Neural cell (in vitro differentiated cells): Measurements from ENCODE around the gene SULT1C2. TPM values are rescaled to one million over a fixed set of nuclear protein-coding genes. Genes with fewer than 3 reads are reported as not detected.

Experiments used
- H2AFZ ChIP-seq: fragments of 200-600, 300-800 bp; sonication (generic), shearing (Covaris generic); 2 replicates; pipeline ENCODE4 v1.6.0; 2014; ENCODE audit warnings: low read depth, mild to moderate bottlenecking, antibody characterized with exemption, low read length, moderate library complexity
- H3F3A ChIP-seq: fragments of 200-600 bp; shearing (Covaris generic); 2 replicates; pipeline ENCODE4 v1.6.1; 2016; ENCODE audit warnings: mild to moderate bottlenecking, moderate library complexity, mixed read lengths, antibody characterized with exemption, low read length; ENCODE audit not compliant: insufficient read depth, poor library complexity, severe bottlenecking
- H3K27ac ChIP-seq: fragments of 200-600, 300-800 bp; sonication (generic), shearing (Covaris generic); 2 replicates; pipeline ENCODE4 v1.5.1; 2014; ENCODE audit warnings: mild to moderate bottlenecking, low read length, moderate library complexity
- H3K27me3 ChIP-seq: fragments of 300-800, 200-600 bp; sonication (generic), shearing (Covaris generic); 2 replicates; pipeline ENCODE4 v1.6.0; 2014; ENCODE audit warnings: mild to moderate bottlenecking, low read depth, low read length, moderate library complexity; ENCODE audit not compliant: insufficient read depth
- H3K36me3 ChIP-seq: fragments of 300-800, 200-600 bp; sonication (generic), shearing (Covaris generic); 2 replicates; pipeline ENCODE4 v1.5.1; 2014; ENCODE audit warnings: mild to moderate bottlenecking, antibody characterized with exemption, low read length, moderate library complexity; ENCODE audit not compliant: insufficient read depth
- H3K4me2 ChIP-seq: fragments of 300-800, 200-600 bp; sonication (generic), shearing (Covaris generic); 2 replicates; pipeline ENCODE4 v1.6.0; 2014; ENCODE audit warnings: mild to moderate bottlenecking, low read length
- H3K4me3 ChIP-seq: fragments of 300-800, 200-600 bp; sonication (generic), shearing (Covaris generic); 2 replicates; pipeline ENCODE4 v1.5.1; 2014; ENCODE audit warnings: mild to moderate bottlenecking, low read length, moderate library complexity
- H3K79me2 ChIP-seq: fragments of 200-600 bp; shearing (Covaris generic); replicated peaks from 2 replicates; pipeline ENCODE4 v1.6.0; 2014; ENCODE audit warnings: mild to moderate bottlenecking, low read length, moderate library complexity; ENCODE audit not compliant: insufficient read depth
- H3K9ac ChIP-seq: fragments of 300-800, 200-600 bp; sonication (generic), shearing (Covaris generic); 2 replicates; pipeline ENCODE4 v1.6.1; 2016; ENCODE audit warnings: mild to moderate bottlenecking, low read length, mixed read lengths
- H3K9me2 ChIP-seq: fragments of 200-600 bp; shearing (Covaris generic); 2 replicates; pipeline ENCODE4 v1.6.1; 2016; ENCODE audit warnings: mild to moderate bottlenecking, low read length, mixed read lengths; ENCODE audit not compliant: insufficient read depth
- H3K9me3 ChIP-seq: fragments of 200-600, 300-800 bp; sonication (generic), shearing (Covaris generic); 2 replicates; pipeline ENCODE4 v1.6.1; 2016; ENCODE audit warnings: mild to moderate bottlenecking, mixed run types, low read length, moderate library complexity, mixed read lengths
- H4K20me1 ChIP-seq: fragments of 200-600 bp; shearing (Covaris generic); 2 replicates; pipeline ENCODE4 v1.6.1; 2016; ENCODE audit warnings: mild to moderate bottlenecking, mixed run types; ENCODE audit not compliant: insufficient read depth
- CTCF ChIP-seq: fragments of 450-650 bp; IDR thresholded peaks from 2 replicates; pipeline ENCODE4 v1.5.1; 2014; ENCODE audit warnings: antibody characterized with exemption, mild to moderate bottlenecking, moderate library complexity; ENCODE audit not compliant: poor library complexity, severe bottlenecking
- EP300 ChIP-seq: fragments of 450-650 bp; conservative IDR thresholded peaks from 2 replicates; pipeline ENCODE4 v1.6.1; 2014; ENCODE audit warnings: antibody characterized with exemption, mild to moderate bottlenecking, moderate library complexity; ENCODE audit not compliant: poor library complexity, severe bottlenecking
- EZH2 ChIP-seq: fragments of 200-600, 300-800 bp; shearing (Covaris generic), sonication (generic); IDR thresholded peaks from 2 replicates; pipeline ENCODE4 v1.6.1; 2014; ENCODE audit warnings: antibody characterized with exemption, low read length, borderline replicate concordance, mild to moderate bottlenecking; ENCODE audit not compliant: insufficient read depth, poor library complexity, severe bottlenecking
- MXI1 ChIP-seq: fragments of 450-650 bp; conservative IDR thresholded peaks from 2 replicates; pipeline ENCODE4 v1.6.1; 2014; ENCODE audit warnings: antibody characterized with exemption, mild to moderate bottlenecking; ENCODE audit not compliant: poor library complexity, severe bottlenecking
- POLR2AphosphoS5 ChIP-seq: IDR thresholded peaks from 2 replicates; pipeline ENCODE4 v1.6.1; 2012
- RAD21 ChIP-seq: fragments of 450-650 bp; conservative IDR thresholded peaks from 2 replicates; pipeline ENCODE4 v1.6.1; 2014; ENCODE audit warnings: antibody characterized with exemption, mild to moderate bottlenecking, moderate library complexity
- SMC3 ChIP-seq: fragments of 450-650 bp; conservative IDR thresholded peaks from 2 replicates; pipeline ENCODE4 v1.6.1; 2014; ENCODE audit warnings: antibody characterized with exemption, mild to moderate bottlenecking, moderate library complexity; ENCODE audit not compliant: poor library complexity
- polyA plus RNA-seq: library from polyadenylated mRNA; depleted of rRNA; stranded (reverse); fragments of >200 nt; gene quantifications from 2 replicates; pipeline ENCODE4 v1.2.3, GENCODE V29; 2014
- TF ChIP-seq, protein P1 (sequence below): IDR thresholded peaks from 2 replicates; pipeline ENCODE4 v1.6.1; 2012; ENCODE audit warnings: borderline replicate concordance

The SULT1C2 gene
- polyA plus RNA-seq, 1 donor from 2014 or later = not detected

DNA sequence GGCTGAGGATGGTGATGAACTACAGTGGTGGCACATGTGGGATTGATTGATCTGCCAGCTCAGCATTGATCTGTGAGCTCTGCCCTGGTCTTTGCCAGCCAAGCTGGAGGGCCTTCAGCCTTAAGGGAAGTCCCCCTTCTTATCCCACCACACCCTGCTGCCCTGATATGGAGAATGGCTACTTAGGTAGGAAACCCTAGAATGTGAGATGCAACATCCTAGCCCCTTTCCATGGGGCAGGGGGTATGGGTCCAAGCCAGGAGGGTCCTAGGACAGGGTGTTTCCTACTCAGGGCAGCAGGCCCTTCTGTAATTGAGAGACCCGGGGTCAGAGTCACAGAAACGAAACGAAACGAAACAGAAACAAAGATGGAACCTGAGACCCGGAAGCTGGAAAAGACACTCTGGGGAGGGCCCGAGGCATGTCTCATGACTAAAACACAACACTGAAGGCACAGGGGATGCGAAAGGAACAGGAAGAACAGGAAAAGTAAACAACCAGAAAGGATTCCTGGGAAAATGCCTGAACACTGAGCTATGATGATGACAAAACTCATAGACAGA is 16.9 kb upstream of the SULT1C2 start:
- no peaks in the 10 kb centered on the region for H3K27me3 ChIP-seq
- H4K20me1 ChIP-seq = no peaks in the 10 kb centered on the region
- H3K9ac ChIP-seq = no peak overlapping the region
- TF ChIP-seq RAD21 = no peak
- TF ChIP-seq CTCF = no peak
- no peak for TF ChIP-seq MXI1
- TF ChIP-seq EP300 = no peak
- TF ChIP-seq, protein P1, sequence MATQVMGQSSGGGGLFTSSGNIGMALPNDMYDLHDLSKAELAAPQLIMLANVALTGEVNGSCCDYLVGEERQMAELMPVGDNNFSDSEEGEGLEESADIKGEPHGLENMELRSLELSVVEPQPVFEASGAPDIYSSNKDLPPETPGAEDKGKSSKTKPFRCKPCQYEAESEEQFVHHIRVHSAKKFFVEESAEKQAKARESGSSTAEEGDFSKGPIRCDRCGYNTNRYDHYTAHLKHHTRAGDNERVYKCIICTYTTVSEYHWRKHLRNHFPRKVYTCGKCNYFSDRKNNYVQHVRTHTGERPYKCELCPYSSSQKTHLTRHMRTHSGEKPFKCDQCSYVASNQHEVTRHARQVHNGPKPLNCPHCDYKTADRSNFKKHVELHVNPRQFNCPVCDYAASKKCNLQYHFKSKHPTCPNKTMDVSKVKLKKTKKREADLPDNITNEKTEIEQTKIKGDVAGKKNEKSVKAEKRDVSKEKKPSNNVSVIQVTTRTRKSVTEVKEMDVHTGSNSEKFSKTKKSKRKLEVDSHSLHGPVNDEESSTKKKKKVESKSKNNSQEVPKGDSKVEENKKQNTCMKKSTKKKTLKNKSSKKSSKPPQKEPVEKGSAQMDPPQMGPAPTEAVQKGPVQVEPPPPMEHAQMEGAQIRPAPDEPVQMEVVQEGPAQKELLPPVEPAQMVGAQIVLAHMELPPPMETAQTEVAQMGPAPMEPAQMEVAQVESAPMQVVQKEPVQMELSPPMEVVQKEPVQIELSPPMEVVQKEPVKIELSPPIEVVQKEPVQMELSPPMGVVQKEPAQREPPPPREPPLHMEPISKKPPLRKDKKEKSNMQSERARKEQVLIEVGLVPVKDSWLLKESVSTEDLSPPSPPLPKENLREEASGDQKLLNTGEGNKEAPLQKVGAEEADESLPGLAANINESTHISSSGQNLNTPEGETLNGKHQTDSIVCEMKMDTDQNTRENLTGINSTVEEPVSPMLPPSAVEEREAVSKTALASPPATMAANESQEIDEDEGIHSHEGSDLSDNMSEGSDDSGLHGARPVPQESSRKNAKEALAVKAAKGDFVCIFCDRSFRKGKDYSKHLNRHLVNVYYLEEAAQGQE = no peak
- no peak overlapping the region for H2AFZ ChIP-seq
- H3K27ac ChIP-seq = no peak overlapping the region
- no peaks in the 10 kb centered on the region for H3K79me2 ChIP-seq
- H3K9me2 ChIP-seq = no peaks in the 10 kb centered on the region
- H3K36me3 ChIP-seq = no peaks in the 10 kb centered on the region
- H3K9me3 ChIP-seq = no peaks in the 10 kb centered on the region
- no peak overlapping the region for H3K4me2 ChIP-seq
- no peak overlapping the region for H3K4me3 ChIP-seq
- no peaks in the 10 kb centered on the region for H3F3A ChIP-seq

- H3K27me3 ChIP-seq = no peaks in the 10 kb centered on the region
- H4K20me1 ChIP-seq = no peaks in the 10 kb centered on the region
- TF ChIP-seq EP300 (no peak), SMC3 (no peak), POLR2AphosphoS5 (no peak), CTCF (no peak), EZH2 (no peak), RAD21 (no peak)
- H3K79me2 ChIP-seq = no peaks in the 10 kb centered on the region
- H2AFZ ChIP-seq = no peak overlapping the region
- H3K9me3 ChIP-seq = no peaks in the 10 kb centered on the region
- no peaks in the 10 kb centered on the region for H3F3A ChIP-seq
- H3K4me3 ChIP-seq = no peak overlapping the region
- H3K36me3 ChIP-seq = no peaks in the 10 kb centered on the region
- H3K27ac ChIP-seq = no peak overlapping the region
- H3K9me2 ChIP-seq = no peaks in the 10 kb centered on the region
- no peak overlapping the region for H3K4me2 ChIP-seq
- no peak overlapping the region for H3K9ac ChIP-seq
Measured at GRCh38 chr2:108278631-108279030, 10.1 kb upstream of the SULT1C2 start.
